IPS DF 6.9 (cell line): ENCODE measurements around the gene MATN4.

ENCODE experiments used
- DNase-seq: peaks from one replicate; pipeline ENCODE4 v3.0.0-alpha.2; 2013; ENCODE audit warnings: low read depth, low spot score
- H3K27ac ChIP-seq: one replicate; pipeline ENCODE4 v1.5.1; 2013; ENCODE audit warnings: low read length, control low read depth
- H3K27me3 ChIP-seq: 2 replicates; pipeline ENCODE4 v1.6.1; 2013; ENCODE audit warnings: mild to moderate bottlenecking, low read length; ENCODE audit not compliant: control insufficient read depth, insufficient read depth
- H3K36me3 ChIP-seq: 2 replicates; pipeline ENCODE4 v1.6.1; 2013; ENCODE audit warnings: low read length; ENCODE audit not compliant: control insufficient read depth, insufficient read depth
- H3K4me1 ChIP-seq: 2 replicates; pipeline ENCODE4 v1.6.1; 2013; ENCODE audit warnings: low read length; ENCODE audit not compliant: control insufficient read depth, insufficient read depth
- H3K4me3 ChIP-seq: 2 replicates; pipeline ENCODE4 v1.5.1; 2013; ENCODE audit warnings: mild to moderate bottlenecking, low read length
- H3K9me3 ChIP-seq: 2 replicates; pipeline ENCODE4 v1.6.1; 2013; ENCODE audit warnings: low read length, inconsistent platforms; ENCODE audit not compliant: control insufficient read depth, insufficient read depth
- WGBS: extraction: QIAGEN DNeasy Blood & Tissue Kit; methylation state at CpG from one replicate; pipeline ENCODE4 v1.1.7; 2013; ENCODE audit warnings: mixed read lengths, missing lambda C conversion rate; ENCODE audit not compliant: insufficient read length, insufficient coverage; 5-methylcytosine and 5-hydroxymethylcytosine counted together

Gene MATN4

DNA sequence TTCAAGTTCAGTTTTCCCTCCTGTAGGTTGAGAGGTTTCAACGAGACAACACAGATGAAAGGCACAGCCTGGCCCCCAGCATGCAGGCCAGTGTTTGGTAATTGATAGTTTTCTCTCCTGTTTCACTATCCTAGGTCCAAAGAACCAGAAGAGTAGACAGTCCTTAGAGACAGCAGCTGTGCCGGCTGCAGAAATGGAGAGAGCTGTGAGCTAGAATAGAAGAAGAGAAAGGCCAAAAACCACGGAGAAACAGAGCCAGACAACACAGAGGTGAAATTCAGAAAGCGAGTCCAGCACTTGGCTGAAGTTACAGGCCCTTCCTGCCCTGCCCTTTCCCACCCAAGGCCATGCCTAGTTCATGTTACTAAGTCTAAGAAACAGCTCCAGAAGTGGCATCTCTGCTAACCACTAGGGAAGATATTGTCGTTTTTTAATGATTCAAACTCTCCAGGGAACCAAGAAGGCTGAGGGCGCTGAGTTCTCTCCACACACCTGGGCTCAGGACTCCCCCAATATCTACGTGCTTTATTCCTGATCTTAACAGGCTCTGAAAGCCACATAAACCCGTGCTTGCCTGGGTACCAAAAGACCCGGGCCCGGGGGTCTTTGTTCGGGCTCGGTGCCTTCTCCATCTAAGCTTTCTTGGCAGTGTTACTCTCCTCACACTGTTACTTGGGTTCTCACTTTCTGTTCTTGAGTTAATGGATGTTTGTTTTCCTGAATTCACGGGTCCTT lies 18.0 kb downstream of the MATN4 start:
- no CpG with 5 or more reads among the region's 13 CpGs for WGBS
- Histone ChIP-seq H3K36me3 (no peaks in the 10 kb centered on the region), H3K4me3 (no peak overlapping the region), H3K27me3 (peaks cover 3% of the 10 kb centered on the region), H3K9me3 (no peaks in the 10 kb centered on the region), H3K27ac (no peak overlapping the region), H3K4me1 (peaks cover 3% of the 10 kb centered on the region; the same call in 1 of the 2 replicates)
- DNase-seq, result no peak

GRCh38 chr20:45288860-45289259 lies 19.2 kb downstream of the MATN4 start:
- Histone ChIP-seq H3K9me3 (no peaks in the 10 kb centered on the region), H3K27me3 (peaks cover 3% of the 10 kb centered on the region; the same call in 1 of the 2 replicates), H3K27ac (no peak overlapping the region), H3K4me3 (no peak overlapping the region), H3K36me3 (no peaks in the 10 kb centered on the region), H3K4me1 (peaks cover 3% of the 10 kb centered on the region; the same call in 1 of the 2 replicates)
- WGBS, result no CpG with 5 or more reads among the region's 5 CpGs
- DNase-seq, result no peak

GRCh38 chr20:45288376-45288775 lies 19.7 kb downstream of the MATN4 start:
- Histone ChIP-seq H3K9me3 (no peaks in the 10 kb centered on the region), H3K4me3 (no peak overlapping the region), H3K4me1 (peaks cover 3% of the 10 kb centered on the region; the same call in 1 of the 2 replicates), H3K27ac (no peak overlapping the region), H3K27me3 (peaks cover 3% of the 10 kb centered on the region; the same call in 1 of the 2 replicates), H3K36me3 (no peaks in the 10 kb centered on the region)
- WGBS, result no CpG with 5 or more reads among the region's 4 CpGs
- DNase-seq, result no peak

DNA sequence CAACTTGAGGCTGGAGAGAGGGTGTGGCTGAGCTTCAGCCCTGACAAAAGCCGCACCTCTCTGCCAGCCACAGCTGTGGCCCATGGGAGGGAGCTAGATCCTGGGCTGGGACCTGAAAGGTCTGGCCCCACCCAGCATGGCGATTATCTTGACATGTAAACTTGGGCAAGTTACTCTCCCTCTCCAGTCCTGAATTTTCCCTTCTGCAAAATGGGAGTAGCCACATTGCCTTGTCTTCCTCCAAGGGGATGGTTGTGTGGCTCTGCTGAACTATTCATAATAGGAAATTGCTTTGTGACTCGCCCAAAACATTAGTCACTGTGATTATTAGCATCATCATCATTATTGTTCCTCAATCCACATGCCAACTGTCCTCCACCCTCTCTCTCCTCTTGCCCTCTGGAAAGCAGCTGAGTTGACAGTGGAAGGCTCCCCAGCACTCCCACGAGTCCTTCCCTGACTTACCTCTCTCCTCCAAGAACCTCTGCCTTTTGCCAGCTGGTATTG lies 24.5 kb downstream of the MATN4 start:
- Histone ChIP-seq H3K27me3 (no peaks in the 10 kb centered on the region), H3K4me1 (no peaks in the 10 kb centered on the region), H3K36me3 (no peaks in the 10 kb centered on the region), H3K9me3 (no peaks in the 10 kb centered on the region), H3K4me3 (no peak overlapping the region), H3K27ac (no peak overlapping the region)
- WGBS, result no CpG with 5 or more reads among the region's 4 CpGs
- DNase-seq, result no peak

DNA sequence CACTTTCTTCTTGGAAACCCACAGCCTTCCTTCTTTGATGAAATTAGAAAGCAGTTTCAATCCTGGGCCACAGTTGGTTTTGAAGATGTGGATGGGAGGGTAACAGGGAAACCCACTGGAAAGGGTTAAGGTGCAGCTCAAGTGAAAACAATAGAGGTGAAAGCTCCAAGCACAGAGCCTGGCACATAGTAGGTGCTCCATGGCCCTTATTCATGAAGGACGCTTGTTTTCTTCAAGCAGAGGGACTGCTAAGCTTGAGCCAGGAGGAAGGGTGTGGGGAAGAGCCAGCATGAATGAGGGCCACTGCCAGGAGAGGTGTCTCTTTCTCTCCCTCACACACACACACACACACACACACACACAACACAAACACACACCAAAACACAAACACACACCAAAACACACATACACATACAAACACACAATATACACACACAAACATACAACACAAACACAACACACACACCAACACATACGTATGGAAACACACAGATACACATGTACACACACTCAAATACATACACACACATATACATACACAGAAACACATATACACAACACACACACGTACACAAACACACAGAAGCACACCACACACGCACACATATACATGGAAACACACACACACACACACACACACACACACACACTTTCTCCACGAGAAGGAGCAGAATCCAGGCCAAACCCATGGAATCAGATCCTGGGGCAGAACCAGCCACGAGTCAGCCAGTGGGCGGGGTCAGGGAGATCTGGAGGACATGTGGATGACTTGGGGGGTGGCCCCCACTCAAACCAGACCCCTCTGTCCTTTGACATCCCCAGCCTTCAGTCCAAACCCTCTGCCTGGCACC lies 25.2 kb downstream of the MATN4 start:
- Histone ChIP-seq H3K36me3 (no peaks in the 10 kb centered on the region), H3K27ac (no peak overlapping the region), H3K27me3 (no peaks in the 10 kb centered on the region), H3K4me3 (no peak overlapping the region), H3K4me1 (no peaks in the 10 kb centered on the region), H3K9me3 (no peaks in the 10 kb centered on the region)
- WGBS, result 100% methylated on average over 2 of the region's 7 CpGs
- no peak for DNase-seq

DNA sequence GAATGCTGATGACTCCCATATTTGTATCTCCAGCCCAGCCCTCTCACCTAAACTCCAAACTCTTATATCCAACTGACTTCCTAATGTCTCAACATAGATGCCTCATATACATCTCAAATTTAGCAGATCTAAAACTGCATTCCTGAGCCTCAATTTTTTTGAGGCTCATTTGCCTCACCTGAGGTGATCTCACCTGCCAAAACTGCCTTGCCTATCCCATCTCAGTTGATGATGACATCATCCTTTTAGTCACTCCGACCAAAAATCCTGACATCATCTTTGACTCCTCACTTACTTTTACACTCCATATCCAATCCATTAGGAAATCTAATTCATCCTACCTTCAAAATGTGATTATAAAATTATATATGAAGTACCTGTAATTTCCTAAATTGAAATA lies 28.1 kb downstream of the MATN4 start:
- no peaks in the 10 kb centered on the region for H3K4me1 ChIP-seq
- DNase-seq, result no peak
- 100% methylated on average over 1 of the region's 1 CpG for WGBS
- no peak overlapping the region for H3K27ac ChIP-seq
- H3K4me3 ChIP-seq, result no peak overlapping the region
- H3K27me3 ChIP-seq, result 0 out of 2 replicates have a peak, but pooled peaks cover 1% of the 10 kb centered on the region
- H3K36me3 ChIP-seq, result no peaks in the 10 kb centered on the region
- no peaks in the 10 kb centered on the region for H3K9me3 ChIP-seq

GRCh38 chr20:45275338-45275737 lies 32.8 kb downstream of the MATN4 start:
- 0 out of 2 replicates have a peak, but pooled peaks cover 1% of the 10 kb centered on the region for H3K27me3 ChIP-seq
- no peaks in the 10 kb centered on the region for H3K4me1 ChIP-seq
- H3K4me3 ChIP-seq, result no peak overlapping the region
- no peaks in the 10 kb centered on the region for H3K36me3 ChIP-seq
- H3K9me3 ChIP-seq, result no peaks in the 10 kb centered on the region
- DNase-seq, result no peak
- H3K27ac ChIP-seq, result no peak overlapping the region
- WGBS, result no CpG with 5 or more reads among the region's 3 CpGs

GRCh38 chr20:45269754-45270270 lies 38.3 kb downstream of the MATN4 start:
- no peaks in the 10 kb centered on the region for H3K27me3 ChIP-seq
- H3K4me1 ChIP-seq, result no peaks in the 10 kb centered on the region; the same call in 1 of the 2 replicates
- H3K4me3 ChIP-seq, result no peak overlapping the region
- no CpG with 5 or more reads among the region's 4 CpGs for WGBS
- H3K9me3 ChIP-seq, result no peaks in the 10 kb centered on the region
- DNase-seq, result no peak
- no peak overlapping the region for H3K27ac ChIP-seq
- H3K36me3 ChIP-seq, result no peaks in the 10 kb centered on the region

DNA sequence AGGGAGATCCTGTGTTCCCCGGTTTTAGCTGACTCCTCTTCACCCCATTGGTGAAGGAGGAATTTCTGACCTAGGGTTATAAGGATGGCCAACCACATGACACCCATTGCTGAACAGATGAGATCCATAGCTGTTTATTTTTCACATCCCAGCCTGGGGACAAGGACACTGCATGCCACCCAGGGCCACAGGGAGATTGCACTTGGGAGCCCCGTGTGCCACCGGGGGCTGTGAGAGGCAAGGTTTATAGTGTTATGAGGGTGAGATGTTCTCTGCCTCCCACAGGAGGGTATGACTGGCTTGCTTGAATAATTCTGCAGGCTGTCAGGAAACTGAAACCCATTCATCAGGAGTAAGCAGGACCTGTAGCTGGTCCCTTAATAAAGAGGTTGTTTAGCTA lies 39.0 kb downstream of the MATN4 start:
- no CpG with 5 or more reads among the region's 3 CpGs for WGBS
- H3K36me3 ChIP-seq, result no peaks in the 10 kb centered on the region
- H3K27me3 ChIP-seq, result no peaks in the 10 kb centered on the region
- no peak overlapping the region for H3K4me3 ChIP-seq
- H3K4me1 ChIP-seq, result no peaks in the 10 kb centered on the region; the same call in 1 of the 2 replicates
- no peak for DNase-seq
- H3K9me3 ChIP-seq, result no peaks in the 10 kb centered on the region
- H3K27ac ChIP-seq, result no peak overlapping the region

GRCh38 chr20:45268531-45268930 lies 39.6 kb downstream of the MATN4 start:
- no peak for DNase-seq
- Histone ChIP-seq H3K27me3 (no peaks in the 10 kb centered on the region), H3K9me3 (no peaks in the 10 kb centered on the region), H3K4me1 (no peaks in the 10 kb centered on the region; the same call in 1 of the 2 replicates), H3K4me3 (no peak overlapping the region), H3K27ac (no peak overlapping the region), H3K36me3 (no peaks in the 10 kb centered on the region)
- WGBS, result no CpG with 5 or more reads among the region's 3 CpGs
